ENCODE data around the gene NTNG2.

The NTNG2 gene

GRCh38 chr9:132218208-132218607, 56.4 kb downstream of the NTNG2 start:
- H3K4me1 ChIP-seq: peaks cover 38 to 80% (median 49%) of the 10 kb centered on the region in 10 experiments
- no peaks in the 10 kb centered on the region for H3K27me3 ChIP-seq
- peaks cover 0 to 59% (median 0%) of the 10 kb centered on the region in 11 experiments; a peak in 3 of 22 replicates for H4K20me1 ChIP-seq
- peak overlapping the region; percentile 7 to 85 (median 60); a peak in 21 of 22 replicates for H3K4me2 ChIP-seq
- no peak overlapping the region for H3K4me3 ChIP-seq
- H3K27ac ChIP-seq: peak overlapping the region in 8 of 11 experiments; percentile 30 to 70 (median 50); a peak in 11 of 22 replicates
- H3K9me3 ChIP-seq (replicated peaks in 1 of 11): no peaks in the 10 kb centered on the region
- no peak for TF ChIP-seq Cebpa-rat (IDR thresholded peaks at IDR 0.05)
- H3K36me3 ChIP-seq: no peaks in the 10 kb centered on the region
- H3K9ac ChIP-seq: peak overlapping the region in 6 of 11 experiments; percentile 18 to 50 (median 32); a peak in 6 of 22 replicates

DNA sequence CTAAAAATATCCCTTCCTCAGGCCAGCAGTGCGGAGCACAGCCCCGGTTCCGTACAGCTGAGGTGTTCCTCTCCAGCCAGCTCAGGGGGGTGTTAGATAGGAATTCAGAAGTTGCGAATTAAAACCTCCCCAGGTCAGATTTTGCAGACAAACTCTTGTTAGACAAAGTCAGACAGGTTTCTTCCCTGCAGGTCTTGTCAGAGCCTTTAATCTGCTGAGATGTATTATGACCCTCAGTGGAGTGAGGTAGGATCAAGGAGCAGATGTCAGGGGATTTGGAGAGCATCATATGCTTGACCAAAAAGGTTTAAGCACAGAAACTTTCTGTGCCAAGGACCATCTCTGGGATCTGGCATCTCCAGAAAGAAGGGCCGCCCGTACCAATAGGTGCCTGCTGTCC, 60.1 kb downstream of the NTNG2 start:
- H3K27me3 ChIP-seq: no peaks in the 10 kb centered on the region
- H3K27ac ChIP-seq: no peak overlapping the region
- no peak overlapping the region for H3K9ac ChIP-seq
- peaks cover 44 to 78% (median 53%) of the 10 kb centered on the region in 10 experiments for H3K4me1 ChIP-seq
- H4K20me1 ChIP-seq: peaks cover 0 to 44% (median 0%) of the 10 kb centered on the region in 11 experiments; a peak in 4 of 22 replicates
- TF ChIP-seq Cebpa-rat (IDR thresholded peaks at IDR 0.05): no peak
- H3K36me3 ChIP-seq: no peaks in the 10 kb centered on the region; a peak in 2 of 22 replicates
- no peaks in the 10 kb centered on the region for H3K9me3 ChIP-seq (replicated peaks in 1 of 11)
- H3K4me2 ChIP-seq: no peak overlapping the region
- H3K4me3 ChIP-seq: no peak overlapping the region

- no peak overlapping the region for H3K27ac ChIP-seq
- H3K4me1 ChIP-seq: peaks cover 27 to 67% (median 49%) of the 10 kb centered on the region in 10 experiments
- no peaks in the 10 kb centered on the region for H3K27me3 ChIP-seq
- H3K36me3 ChIP-seq: no peaks in the 10 kb centered on the region; a peak in 2 of 22 replicates
- peak overlapping the region in 5 of 11 experiments; percentile 53 to 84 (median 73); a peak in 5 of 22 replicates for H3K4me2 ChIP-seq
- no peak overlapping the region for H3K9ac ChIP-seq
- TF ChIP-seq Cebpa-rat (IDR thresholded peaks at IDR 0.05): no peak
- H3K4me3 ChIP-seq: no peak overlapping the region
- H3K9me3 ChIP-seq (replicated peaks in 1 of 11): no peaks in the 10 kb centered on the region
- peaks cover 0 to 54% (median 0%) of the 10 kb centered on the region in 11 experiments; a peak in 5 of 22 replicates for H4K20me1 ChIP-seq
Measured at GRCh38 chr9:132224645-132225044, 62.8 kb downstream of the NTNG2 start.

DNA sequence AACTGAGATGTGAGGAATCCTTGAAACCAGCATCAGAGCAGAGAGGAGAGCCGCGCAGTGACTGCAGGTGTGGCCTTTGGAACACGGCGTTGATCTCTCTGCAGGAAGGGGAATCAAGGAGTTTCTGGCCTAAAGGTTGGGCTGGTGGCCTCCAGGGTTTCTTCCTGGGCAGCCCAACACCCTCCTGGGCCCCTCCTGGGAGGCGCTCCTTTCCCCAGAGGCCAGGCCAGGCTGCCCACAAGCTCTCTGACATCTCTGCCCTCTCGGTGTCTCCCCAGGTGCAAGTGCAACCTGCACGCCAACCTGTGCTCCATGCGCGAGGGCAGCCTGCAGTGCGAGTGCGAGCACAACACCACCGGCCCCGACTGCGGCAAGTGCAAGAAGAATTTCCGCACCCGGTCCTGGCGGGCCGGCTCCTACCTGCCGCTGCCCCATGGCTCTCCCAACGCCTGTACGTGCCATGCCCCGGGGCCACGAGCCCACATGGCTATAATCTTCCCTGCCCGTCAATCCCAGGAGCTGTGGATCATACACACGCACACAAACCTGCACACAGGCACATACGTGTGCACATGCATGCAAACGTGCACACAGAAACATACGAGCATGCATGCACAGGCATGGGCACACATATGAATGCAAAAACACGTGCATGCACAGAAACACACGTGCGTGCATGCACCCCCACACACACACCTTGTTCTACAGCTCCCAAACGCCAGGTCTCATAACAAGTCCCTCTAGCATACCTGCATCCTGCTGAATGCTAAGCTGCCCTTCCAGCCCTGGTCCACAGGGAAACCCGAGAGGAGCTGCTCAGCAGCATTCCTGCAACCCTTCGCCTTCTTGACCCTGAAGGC, 64.9 kb downstream of the NTNG2 start:
- Histone ChIP-seq H3K9ac (no peak overlapping the region; a peak in 1 of 22 replicates), H3K36me3 (no peaks in the 10 kb centered on the region; a peak in 2 of 22 replicates), H3K27me3 (no peaks in the 10 kb centered on the region), H3K4me1 (peaks cover 17 to 51% (median 45%) of the 10 kb centered on the region in 10 experiments), H3K4me2 (peak overlapping the region in 8 of 11 experiments; percentile 6 to 49 (median 36); a peak in 13 of 22 replicates), H4K20me1 (peaks cover 0 to 48% (median 0%) of the 10 kb centered on the region in 11 experiments; a peak in 5 of 22 replicates), H3K27ac (no peak overlapping the region), H3K4me3 (no peak overlapping the region), H3K9me3 (replicated peaks in 1 of 11) (no peaks in the 10 kb centered on the region)
- TF ChIP-seq Cebpa-rat (IDR thresholded peaks at IDR 0.05): no peak

DNA sequence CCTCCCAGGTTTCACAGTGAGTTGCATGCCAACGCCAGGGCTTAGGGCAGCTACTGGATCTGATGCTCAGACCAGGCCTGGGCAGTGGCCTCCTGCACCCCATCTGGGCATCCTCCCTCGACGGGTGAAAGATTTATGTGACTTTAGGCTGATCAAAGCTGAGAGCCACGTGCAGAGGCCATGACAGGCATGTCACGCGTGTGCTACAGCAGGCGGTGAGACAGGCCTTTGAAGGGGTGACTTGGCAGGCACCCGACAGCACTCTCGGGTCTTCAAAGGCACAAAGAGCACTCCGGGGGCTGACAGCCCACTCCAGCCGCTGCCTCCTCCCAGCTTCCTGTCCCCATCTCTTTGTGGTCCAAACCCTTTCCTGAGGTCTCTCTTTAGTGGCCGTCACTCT, 66.2 kb downstream of the NTNG2 start:
- Histone ChIP-seq H3K27me3 (no peaks in the 10 kb centered on the region), H3K9ac (peak overlapping the region in 3 of 11 experiments; percentile 14 to 30 (median 22); a peak in 1 of 22 replicates), H4K20me1 (peaks cover 0 to 40% (median 0%) of the 10 kb centered on the region in 11 experiments; a peak in 6 of 22 replicates), H3K4me3 (no peak overlapping the region), H3K9me3 (replicated peaks in 1 of 11) (no peaks in the 10 kb centered on the region), H3K27ac (no peak overlapping the region), H3K4me2 (peak overlapping the region in 9 of 11 experiments; percentile 8 to 62 (median 35); a peak in 16 of 22 replicates), H3K36me3 (no peaks in the 10 kb centered on the region; a peak in 2 of 22 replicates), H3K4me1 (peaks cover 14 to 56% (median 51%) of the 10 kb centered on the region in 10 experiments)
- TF ChIP-seq Cebpa-rat (IDR thresholded peaks at IDR 0.05): no peak

- Histone ChIP-seq H3K27me3 (no peaks in the 10 kb centered on the region), H3K27ac (no peak overlapping the region), H3K4me1 (peaks cover 0 to 48% (median 41%) of the 10 kb centered on the region in 10 experiments; a peak in 17 of 20 replicates), H3K9me3 (replicated peaks in 1 of 11) (no peaks in the 10 kb centered on the region), H4K20me1 (peaks cover 0 to 37% (median 0%) of the 10 kb centered on the region in 11 experiments; a peak in 6 of 22 replicates), H3K4me2 (no peak overlapping the region), H3K36me3 (no peaks in the 10 kb centered on the region; a peak in 2 of 22 replicates), H3K4me3 (no peak overlapping the region), H3K9ac (no peak overlapping the region)
- TF ChIP-seq Cebpa-rat (IDR thresholded peaks at IDR 0.05): no peak
Measured at GRCh38 chr9:132230605-132231004, 68.7 kb downstream of the NTNG2 start.

DNA sequence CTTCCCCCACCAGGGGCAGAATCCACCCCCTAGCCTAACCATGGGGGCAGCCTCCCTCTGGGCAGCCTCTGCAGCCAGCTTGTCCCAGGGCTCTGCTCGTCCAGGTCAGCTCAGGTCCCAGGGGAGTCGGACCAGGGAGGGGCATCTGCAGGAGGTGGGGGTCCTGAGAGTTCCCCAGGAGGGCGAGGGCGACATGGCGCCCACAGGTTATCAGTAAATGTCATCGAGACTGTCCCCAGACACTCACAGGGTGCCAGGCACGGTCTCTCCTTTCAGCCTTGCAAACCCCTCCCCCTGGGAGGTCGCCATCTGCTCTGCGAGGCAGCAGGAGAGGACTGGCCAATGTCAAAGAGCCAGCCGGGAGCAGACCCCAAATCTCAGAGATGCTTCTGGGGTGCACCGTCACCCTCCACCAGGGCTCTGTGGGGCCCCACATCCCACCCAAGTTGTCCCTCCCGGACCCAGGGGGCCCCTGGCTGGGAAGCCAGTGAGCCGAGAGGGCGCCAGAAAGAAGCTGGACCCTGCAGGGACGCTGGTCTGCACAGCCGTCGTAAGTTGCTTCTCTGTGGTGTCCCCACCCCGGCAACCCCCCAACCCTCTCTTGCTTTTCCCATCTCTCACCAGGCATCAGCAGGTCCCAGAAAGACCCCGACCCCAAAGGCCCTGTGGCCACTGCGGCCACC, 69.3 kb downstream of the NTNG2 start:
- Histone ChIP-seq H3K9me3 (replicated peaks in 1 of 11) (no peaks in the 10 kb centered on the region), H3K4me2 (no peak overlapping the region), H3K4me1 (peaks cover 0 to 48% (median 41%) of the 10 kb centered on the region in 10 experiments; a peak in 17 of 20 replicates), H3K36me3 (no peaks in the 10 kb centered on the region; a peak in 2 of 22 replicates), H3K27me3 (no peaks in the 10 kb centered on the region), H3K4me3 (no peak overlapping the region), H3K9ac (no peak overlapping the region), H3K27ac (no peak overlapping the region), H4K20me1 (peaks cover 0 to 31% (median 4%) of the 10 kb centered on the region in 11 experiments; a peak in 6 of 22 replicates)
- no peak for TF ChIP-seq Cebpa-rat (IDR thresholded peaks at IDR 0.05)

DNA sequence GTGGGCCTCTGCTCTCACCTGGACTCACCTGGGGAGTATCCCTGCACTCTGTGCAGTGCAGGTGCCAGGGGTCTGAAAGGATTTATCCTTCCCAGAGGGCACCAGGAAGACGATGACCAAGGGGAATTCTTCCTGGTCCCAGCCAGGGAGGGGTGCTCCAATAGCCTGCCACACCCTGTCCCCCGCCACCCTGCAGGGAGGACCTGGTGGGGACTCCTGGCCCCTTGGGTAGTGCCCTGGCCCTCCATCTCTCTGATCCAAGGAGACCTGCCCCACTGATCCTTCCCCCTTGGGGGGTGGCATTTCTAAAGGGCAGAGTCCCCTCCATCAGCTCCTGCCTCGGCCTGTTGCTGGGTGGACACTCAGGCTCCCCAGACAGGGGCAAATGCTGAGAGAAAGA, 70.7 kb downstream of the NTNG2 start:
- Histone ChIP-seq H3K27me3 (no peaks in the 10 kb centered on the region), H3K4me1 (peaks cover 5 to 52% (median 46%) of the 10 kb centered on the region in 10 experiments; a peak in 18 of 20 replicates), H3K4me2 (peak overlapping the region in 8 of 11 experiments; percentile 43 to 63 (median 54); a peak in 16 of 22 replicates), H3K36me3 (no peaks in the 10 kb centered on the region), H3K9ac (peak overlapping the region in 4 of 11 experiments; percentile 6 to 11 (median 8); a peak in 1 of 22 replicates), H3K27ac (no peak overlapping the region), H3K4me3 (no peak overlapping the region), H4K20me1 (peaks cover 0 to 26% (median 0%) of the 10 kb centered on the region in 11 experiments; a peak in 6 of 22 replicates), H3K9me3 (replicated peaks in 1 of 11) (no peaks in the 10 kb centered on the region)
- TF ChIP-seq Cebpa-rat (IDR thresholded peaks at IDR 0.05): no peak

All from BLaER1 treated with 17β-estradiol and CSF1 and Interleukin-3, amounts not matched to agents 10 nM and 100 nM (cell line).